Measurements from ENCODE around the gene RBM10. TPM values are rescaled to one million over a fixed set of nuclear protein-coding genes. Genes with fewer than 3 reads are reported as not detected.

Gene RBM10
- total RNA-seq, 1 donor from 2014 or later: 38.5 TPM

GRCh38 chrX:47198026-47198686, 53.1 kb downstream of the RBM10 start:
- DNase-seq (ENCODE audit: low spot score): no peak

GRCh38 chrX:47198687-47199080, 53.7 kb downstream of the RBM10 start:
- DNase-seq (ENCODE audit: low spot score): no peak

GRCh38 chrX:47199286-47199685, 54.3 kb downstream of the RBM10 start:
- no peak for DNase-seq (ENCODE audit: low spot score)

- no peak for DNase-seq (ENCODE audit: low spot score)
Measured at GRCh38 chrX:47200385-47201150, 55.5 kb downstream of the RBM10 start.

GRCh38 chrX:47201345-47201944, 56.4 kb downstream of the RBM10 start:
- no peak for DNase-seq (ENCODE audit: low spot score)

- DNase-seq (ENCODE audit: low spot score): no peak
Measured at GRCh38 chrX:47202316-47202715, 57.3 kb downstream of the RBM10 start.

- no peak for DNase-seq (ENCODE audit: low spot score)
Measured at GRCh38 chrX:47202877-47203276, 57.9 kb downstream of the RBM10 start.

- DNase-seq (ENCODE audit: low spot score): no peak
Measured at GRCh38 chrX:47204970-47205369, 59.9 kb downstream of the RBM10 start.

- DNase-seq (ENCODE audit: low spot score): no peak
Measured at GRCh38 chrX:47206316-47206715, 61.3 kb downstream of the RBM10 start.

GRCh38 chrX:47208108-47208507, 63.1 kb downstream of the RBM10 start:
- DNase-seq (ENCODE audit: low spot score): no peak

GRCh38 chrX:47209508-47210238, 64.7 kb downstream of the RBM10 start:
- DNase-seq (ENCODE audit: low spot score): no peak

GRCh38 chrX:47210661-47211425, 65.8 kb downstream of the RBM10 start:
- no peak for DNase-seq (ENCODE audit: low spot score)

GRCh38 chrX:47212381-47213293, 67.6 kb downstream of the RBM10 start:
- no peak for DNase-seq (ENCODE audit: low spot score)

GRCh38 chrX:47214435-47215077, 69.5 kb downstream of the RBM10 start:
- DNase-seq (ENCODE audit: low spot score): no peak

GRCh38 chrX:47215291-47215900, 70.4 kb downstream of the RBM10 start:
- no peak for DNase-seq (ENCODE audit: low spot score)

- DNase-seq (ENCODE audit: low spot score): no peak
Measured at GRCh38 chrX:47216393-47216925, 71.4 kb downstream of the RBM10 start.

- no peak for DNase-seq (ENCODE audit: low spot score)
Measured at GRCh38 chrX:47217121-47217851, 72.3 kb downstream of the RBM10 start.

GRCh38 chrX:47217852-47218279, 72.8 kb downstream of the RBM10 start:
- DNase-seq (ENCODE audit: low spot score): peak; percentile 98

Data from ureter (tissue), 1 donor.